ENCODE measurements around the gene PAPOLA.
"Not testable (repeated sequence)": the region's sequence is repeated elsewhere in the genome, so short reads cannot be mapped to it uniquely, and the experiment has no call there.

Gene PAPOLA

DNA sequence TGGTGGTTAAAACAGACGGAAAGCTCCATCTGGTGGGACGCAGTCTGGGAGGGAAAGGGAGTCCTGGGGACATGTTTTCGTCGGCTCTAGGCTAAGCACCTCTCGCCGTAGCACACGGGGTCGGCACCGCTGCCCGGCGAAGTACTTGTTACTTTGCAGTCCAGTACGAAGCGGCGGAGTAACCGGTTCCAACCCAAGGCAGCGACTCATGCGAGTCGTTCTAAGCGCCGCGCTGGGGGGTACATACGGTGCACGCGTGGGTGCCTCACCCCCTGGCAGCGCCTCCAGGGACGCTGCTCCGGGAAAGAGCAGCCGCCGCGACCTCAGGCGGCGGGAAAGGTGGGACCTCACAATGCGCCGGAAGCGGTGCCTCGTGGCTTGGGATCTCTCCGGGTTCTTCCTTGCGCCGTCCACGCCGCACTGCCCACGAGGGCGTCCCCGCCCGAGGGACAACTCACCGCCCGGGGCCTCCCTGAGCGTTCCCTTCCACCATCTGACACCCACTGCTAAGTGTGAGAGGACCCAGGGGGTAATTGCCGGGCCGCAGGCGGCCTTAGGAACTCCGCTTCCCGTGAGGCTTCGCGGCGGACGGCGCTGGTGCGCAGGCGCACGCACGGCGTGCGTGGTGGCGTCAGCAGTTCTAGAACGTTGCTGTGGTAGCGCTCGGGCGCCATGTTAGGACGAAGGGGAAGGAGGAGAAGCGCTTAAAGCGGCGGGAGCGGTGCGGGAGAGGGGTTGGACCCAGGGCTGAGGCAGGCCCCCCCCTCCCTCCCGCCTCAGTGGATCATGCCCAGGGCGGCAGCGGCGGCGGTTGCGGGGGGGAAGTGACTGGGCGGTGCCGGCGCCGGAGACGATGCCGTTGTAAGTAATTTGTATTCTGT is at the start of gene PAPOLA:
TSS of gene PAPOLA (plus strand) at position 643 of the 881 bp plus-strand sequence. CDS start at position 854, 211 bp downstream.
- peak; percentile 97 for DNase-seq

DNA sequence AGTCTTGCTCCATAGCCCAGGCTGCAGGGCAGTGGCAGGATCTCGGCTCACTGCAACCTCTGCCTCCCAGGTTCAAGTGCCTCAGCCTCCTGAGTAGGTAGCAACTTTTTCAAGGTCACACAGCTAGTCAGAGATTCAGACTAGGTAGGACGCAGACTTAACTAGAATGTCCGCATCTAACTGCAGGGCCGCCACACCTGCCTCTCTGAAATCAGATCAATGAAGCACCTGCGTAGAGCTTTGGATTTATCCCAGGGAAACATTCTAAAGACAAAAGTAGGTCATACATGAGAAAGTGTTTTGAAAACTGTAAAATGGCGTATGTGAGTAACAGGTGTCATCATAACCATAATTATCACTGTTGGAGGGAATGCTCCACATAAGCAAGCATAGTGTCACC is 49.5 kb upstream of the PAPOLA start:
- no peak for DNase-seq

DNA sequence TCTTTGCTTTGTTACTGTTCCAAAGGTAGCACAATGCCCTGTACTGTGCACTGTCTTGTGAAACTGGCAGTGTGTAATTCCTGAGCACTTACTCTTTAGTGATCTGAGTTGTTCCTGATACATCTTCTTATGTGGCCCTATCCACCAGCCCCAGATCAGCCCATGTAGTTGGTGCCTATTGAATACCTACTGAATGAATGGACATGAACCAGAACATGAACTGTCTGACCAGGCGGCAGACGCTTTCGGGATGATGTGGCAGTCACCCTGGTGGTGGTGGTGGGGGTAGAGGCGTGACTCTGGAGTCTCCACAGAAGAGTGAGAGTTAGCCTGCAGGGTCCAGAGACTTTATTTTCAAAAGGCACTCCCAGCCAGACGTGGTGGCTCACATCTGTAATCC is 46.6 kb upstream of the PAPOLA start:
- DNase-seq = no peak

DNA sequence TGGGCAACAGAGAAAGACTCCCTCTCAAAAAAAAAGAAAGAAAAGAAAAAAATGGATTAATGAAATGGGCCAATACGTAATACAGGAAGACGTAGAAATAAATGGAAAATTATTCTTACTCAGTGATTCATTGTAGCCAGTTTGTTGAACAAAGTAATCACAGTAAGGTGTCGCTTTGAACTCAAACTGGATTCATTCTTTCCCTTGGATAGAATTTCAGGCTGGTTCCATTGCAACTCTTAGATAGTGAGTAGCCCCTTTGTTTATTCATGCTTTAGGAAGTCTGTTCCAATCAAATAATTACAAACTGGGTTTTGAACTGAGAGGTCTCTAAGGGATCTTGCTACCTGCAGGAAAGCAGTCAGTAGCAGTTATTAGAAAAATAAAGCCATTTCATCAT is 42.3 kb upstream of the PAPOLA start:
- DNase-seq = no peak

DNA sequence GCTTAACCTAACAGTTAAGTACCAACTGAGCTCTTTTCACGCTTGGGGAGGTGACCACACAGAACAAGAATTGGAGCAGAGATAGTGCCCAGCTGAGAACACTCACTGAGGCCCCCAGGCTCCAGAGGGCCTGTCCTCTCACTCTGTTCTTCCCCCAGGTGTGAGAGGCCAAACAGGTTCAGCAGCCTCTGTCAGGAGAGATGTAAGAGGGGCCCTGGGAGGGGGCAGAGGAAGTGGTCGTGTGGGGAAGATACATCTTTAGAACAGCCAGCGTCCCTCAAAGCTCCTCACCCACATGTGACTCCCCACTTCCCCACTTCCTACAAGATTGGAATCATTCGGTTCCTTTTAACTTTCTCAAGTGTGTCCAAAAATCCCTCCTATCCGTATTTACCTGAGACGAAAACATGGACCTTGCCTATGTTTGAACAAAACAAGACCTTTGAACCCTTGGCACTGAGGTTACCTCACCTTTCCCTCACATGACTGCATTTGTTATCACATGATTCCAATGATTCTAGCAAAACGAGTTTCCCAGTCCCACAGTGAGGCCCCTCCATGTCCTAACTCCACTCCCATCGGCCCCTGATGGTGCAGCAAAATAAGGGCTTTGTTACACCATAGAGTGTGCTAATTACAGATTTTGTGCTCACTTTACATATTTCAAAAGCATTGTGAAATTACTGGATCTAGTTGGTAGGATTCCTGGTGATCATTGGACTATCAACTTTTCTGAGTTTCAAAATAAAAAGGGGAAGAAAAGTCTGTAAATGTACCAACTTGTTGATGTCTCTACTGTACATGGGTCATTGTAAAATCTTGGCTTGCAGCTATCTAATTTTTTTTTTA is 40.0 kb upstream of the PAPOLA start:
- DNase-seq = no peak

DNA sequence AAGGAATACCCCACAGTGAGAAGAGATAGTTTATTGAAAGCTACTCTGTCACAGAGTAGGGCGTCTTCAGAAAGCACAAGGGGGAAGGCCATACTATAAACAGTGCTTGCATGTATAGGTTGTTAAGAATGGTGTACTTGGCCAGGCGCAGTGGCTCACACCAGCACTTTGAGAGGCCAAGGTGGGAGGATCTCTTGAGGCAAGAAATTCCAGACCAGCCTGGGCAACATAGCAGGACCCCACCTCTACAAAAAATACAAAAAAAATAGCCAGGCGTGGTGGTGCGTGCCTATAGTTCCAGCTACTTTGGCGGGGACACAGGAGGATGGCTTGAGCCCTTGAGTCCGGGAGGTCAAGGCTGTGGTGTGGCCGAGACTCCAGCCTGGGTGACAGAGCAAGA is 38.0 kb upstream of the PAPOLA start:
- no peak for DNase-seq

DNA sequence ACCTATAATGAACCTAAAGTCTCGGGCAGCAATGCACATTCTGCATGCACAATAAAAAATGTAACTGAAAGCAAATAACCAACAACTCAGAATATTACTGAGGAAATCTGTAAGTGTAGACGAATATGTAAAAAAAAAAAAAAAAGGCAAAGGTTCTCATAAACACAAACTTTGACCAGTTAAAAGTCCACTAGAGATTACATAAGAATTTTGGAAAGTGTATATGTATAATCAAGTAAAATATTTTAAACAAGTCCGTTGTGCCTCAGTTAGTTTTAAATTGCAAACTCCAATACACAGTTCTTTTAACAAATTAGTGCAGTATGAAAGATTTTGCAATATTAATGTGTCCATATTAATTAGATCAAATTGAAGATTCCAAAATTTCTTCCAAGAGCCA is 35.3 kb upstream of the PAPOLA start:
- no peak for DNase-seq

DNA sequence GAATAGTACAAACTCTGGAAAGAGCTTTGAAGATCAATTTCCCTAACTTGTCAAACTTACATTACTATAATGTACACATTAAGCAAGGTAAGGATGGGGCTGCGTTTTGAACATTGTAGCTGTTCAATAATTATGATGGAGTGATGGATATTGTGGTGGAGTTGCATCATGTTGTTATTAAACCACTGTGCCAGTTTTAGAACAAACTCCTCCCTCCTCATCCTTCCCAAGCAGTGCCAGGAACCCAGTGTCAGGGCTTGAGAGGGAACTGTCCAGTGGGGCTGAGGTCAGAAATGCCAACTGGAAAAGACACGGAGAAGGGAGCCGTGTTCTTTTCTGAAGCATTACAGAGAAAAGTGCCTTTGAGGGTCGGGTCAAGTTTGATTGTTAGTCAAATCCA is 31.9 kb upstream of the PAPOLA start:
- DNase-seq = no peak

DNA sequence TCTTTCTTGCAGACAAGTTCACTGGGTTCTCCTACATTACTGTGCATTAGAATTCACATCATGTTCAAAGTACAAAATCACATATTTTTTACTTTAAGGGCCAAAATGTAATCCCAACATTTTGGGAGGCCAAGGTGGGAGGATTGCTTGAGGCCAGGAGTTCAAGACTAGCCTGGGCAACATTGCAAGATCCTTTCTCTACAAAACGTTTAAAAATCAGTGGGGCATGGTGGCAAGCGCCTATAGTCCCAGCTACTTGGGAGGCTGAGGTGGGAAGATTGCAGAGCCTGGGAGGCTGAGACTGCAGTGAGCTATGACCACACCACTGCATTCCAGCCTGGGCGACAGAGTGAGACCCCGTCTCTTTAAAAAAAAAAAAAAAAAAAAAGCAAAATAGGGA is 31.2 kb upstream of the PAPOLA start:
- not testable (repeated sequence) for DNase-seq

DNA sequence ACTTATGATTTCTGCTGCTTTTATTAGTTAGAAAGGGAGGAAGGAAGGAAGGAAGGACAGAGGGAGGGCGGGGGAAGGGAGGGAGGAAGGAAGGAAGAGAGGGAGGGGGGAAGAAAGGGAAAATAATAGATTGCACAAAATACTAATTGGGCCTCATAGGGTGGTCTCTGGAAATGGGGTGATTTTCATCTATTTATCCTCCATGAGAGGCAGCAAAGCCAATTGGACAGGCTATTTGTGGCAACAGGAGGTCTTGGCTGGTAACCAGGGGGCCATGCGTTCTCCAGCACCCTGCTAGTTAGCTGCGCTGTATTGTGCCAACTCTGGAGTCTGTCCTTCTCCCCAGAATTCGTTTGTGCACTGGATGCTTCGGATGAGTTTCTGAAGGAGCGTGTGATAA is 24.1 kb upstream of the PAPOLA start:
- DNase-seq = no peak

DNA sequence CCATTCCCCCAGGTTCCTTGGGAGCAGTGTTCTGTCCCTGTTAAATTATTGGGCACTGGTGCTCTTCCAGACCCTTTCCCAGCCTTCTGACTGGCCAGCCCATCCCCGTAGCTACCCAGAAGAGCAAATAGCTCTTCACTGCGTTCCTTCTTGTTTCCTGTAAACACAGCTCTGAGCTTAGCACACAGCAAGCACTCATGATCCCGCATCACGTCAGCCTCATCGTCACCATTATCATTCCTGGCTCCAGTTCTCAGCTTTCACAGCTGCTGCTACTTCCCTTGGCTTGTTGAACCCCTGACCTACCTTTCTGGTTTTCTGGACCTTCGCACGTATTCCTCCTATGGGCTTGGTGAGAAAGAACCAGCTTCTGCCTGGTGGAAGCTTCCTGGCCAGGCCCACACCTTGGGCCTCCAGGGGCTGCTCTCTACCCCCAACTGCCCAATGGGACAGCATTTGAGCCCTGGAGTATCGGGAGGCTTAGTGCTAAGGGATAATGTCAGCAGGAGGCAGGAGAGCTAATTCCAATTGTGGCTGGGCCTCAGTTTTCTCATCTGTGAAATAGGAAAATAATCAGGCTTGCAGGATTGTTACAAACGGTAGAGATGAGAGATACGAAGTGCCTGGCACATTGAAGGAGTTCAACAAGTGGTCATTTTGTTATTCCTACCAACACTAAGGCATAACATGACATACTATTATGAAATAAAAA is 22.6 kb upstream of the PAPOLA start:
- DNase-seq = no peak

DNA sequence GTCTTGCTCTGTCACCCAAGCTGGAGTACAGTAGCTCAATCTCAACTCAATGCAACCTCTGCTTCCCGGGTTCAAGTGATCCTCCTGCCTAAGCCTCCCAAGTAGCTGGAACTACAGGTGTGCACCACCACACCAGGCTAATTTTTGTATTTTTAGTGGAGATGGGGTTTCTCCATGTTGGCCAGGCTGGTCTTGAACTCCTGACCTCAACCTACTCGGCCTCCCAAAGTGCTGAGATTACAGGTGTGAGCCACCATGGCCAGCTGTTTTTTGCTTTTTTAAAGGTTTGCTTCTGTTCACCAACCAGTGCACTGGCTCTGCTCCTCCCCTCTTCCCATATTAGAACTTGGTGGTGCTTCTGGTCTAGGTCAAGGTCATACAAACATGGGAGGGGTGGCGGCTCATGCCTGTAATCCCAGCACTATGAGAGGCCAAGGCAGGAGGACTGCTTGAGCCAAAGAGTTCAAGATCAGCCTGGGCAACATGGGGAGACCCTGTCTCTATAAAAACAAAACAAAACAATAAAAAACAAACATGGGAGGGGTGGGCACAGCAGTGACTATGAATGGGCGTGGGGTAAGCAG is 20.4 kb upstream of the PAPOLA start:
- no peak for DNase-seq

DNA sequence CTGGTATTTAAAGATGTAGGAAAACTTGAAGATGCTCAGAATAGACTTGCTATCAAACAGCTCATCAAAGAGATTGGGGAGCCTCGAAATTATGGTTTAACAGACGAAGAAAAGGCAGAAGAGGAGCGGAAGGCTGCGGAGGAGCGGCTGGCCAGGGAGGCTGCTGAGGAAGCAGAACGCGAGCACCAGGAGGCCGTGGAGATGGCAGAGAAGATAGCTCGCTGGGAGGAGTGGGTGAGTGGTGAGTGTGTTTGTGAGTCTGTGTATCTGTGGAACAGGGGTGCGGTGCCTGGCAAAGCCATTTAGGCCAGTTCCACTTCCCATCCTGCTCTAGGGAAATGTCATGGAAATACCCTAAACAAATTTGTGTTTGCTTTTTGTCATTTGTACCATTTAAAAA is 19.2 kb upstream of the PAPOLA start:
- peak; percentile 37 for DNase-seq

DNA sequence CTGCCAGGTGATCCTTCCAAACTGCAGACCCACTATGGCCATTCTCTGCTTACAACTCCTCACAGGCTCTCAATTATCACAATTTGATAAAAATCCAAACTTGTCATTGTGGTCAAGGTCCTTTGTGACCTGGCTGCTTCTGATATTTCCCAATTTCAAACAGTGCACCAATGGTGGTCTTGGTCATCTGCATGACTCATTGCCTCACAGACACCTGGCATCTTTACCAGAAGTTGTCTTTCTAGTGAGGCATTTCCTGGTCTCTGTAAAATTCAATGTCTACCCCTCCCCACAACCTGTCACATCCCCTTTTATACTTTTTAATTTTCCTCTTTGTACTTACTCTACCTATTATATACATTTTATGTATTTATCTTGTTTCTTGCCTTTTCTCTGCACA is 17.8 kb upstream of the PAPOLA start:
- peak; percentile 47 for DNase-seq

DNA sequence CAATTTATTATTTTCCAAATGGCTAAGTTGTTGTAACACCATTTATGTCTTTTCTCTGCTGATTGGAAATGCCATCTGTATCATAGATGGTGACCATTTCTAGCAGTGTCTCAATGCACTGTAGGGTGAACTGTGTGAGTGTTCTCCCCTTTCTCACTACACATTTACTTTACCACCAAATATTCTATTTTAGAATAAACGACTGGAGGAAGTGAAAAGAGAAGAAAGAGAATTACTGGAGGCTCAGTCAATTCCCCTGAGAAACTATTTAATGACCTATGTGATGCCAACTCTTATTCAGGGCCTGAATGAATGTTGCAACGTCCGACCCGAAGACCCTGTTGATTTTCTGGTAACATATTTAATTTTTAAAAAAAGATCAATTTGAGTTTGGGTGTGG is 15.5 kb upstream of the PAPOLA start:
- DNase-seq = no peak

DNA sequence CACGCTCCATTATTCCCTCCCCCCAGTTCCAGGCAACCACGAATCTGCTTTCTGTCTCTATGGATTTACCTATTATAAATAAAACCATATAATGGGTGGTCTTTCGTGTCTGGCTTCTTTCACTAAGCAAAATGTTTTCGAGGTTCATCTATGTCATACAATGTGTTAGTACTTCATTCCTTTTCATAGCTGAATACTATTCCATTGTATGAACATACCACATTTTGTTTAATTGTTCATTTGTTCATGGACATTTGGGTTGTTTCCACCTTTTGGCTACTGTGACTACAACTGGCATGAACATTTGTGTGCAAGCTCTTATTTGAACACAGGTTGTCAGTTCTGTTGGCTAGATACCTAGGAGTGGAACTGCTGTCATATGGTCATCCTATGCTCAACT is 12.9 kb upstream of the PAPOLA start:
- no peak for DNase-seq

DNA sequence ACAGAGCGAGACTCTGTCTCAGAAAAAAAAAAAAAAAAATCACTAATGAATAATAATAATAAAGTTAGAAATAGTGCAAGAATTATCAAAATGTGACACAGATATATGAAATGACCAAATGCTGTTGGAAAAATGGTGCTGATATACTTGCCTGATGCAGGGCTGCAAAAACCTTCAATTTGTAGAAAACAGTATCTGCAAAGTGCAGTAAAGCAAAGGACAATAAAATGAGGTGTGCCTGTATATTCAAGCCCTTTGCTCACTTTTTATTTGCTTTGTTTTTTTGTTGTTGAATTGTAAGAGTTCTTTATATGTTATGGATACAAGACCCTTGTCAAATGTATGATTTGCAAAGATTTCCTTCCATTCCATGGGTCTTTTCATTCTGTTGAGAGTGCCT is 9.0 kb upstream of the PAPOLA start:
- DNase-seq = no peak

DNA sequence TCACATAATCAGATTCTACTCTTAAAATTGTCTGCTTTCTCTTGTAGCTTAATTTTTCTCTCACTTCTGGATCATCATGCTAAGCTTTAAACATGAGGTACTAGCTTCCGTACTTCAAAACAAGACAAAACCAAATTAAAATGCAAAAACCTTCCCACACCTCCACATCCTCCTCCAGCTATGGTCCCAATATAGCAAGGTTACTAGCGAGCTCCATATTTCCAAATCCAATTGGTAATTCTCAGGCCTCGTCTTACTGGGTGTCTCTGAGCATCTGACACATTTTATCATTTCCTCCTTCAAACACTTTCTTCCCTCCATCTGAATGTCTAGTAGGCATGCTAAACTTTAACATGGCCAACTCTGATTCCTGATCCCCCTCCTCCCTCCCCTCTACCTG is 7.9 kb upstream of the PAPOLA start:
- DNase-seq = no peak

DNA sequence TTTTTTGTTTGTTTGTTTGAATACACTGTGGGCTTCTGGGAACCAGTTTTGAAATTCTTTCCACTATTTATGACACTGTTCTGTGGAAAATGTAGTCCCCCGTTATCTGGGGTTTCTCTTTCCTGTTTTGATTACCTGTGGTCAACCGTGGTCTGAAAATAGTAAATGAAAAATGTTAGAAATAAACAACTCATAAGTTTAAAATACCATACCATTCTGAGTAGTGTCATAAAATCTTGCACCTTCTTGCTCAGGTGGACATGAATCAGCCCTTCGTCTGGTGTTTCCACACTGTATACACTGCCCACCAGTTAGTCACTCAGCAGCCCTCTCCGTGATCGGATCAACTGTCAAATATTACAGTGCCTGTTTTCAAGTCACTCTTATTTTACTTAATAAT is 5.1 kb upstream of the PAPOLA start:
- DNase-seq = no peak

DNA sequence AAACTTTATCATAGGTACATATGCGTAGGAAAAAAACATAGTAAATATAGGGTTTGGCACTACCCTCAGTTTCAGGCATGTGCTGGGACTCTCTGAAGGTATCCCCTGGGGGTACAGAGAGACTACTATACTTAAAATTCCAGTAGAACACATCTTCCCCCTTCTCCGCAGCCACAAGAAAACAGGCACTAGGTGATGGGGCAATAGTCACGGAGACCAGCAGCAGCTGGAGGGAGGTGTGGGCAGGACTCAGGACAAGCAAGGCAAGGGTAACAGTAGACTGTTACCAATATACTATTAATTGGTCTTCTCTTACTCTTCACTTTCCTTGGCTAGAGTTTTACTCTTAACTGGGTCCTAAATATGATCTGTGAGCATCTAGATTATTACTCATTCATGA is 4.6 kb upstream of the PAPOLA start:
- no peak for DNase-seq

DNA sequence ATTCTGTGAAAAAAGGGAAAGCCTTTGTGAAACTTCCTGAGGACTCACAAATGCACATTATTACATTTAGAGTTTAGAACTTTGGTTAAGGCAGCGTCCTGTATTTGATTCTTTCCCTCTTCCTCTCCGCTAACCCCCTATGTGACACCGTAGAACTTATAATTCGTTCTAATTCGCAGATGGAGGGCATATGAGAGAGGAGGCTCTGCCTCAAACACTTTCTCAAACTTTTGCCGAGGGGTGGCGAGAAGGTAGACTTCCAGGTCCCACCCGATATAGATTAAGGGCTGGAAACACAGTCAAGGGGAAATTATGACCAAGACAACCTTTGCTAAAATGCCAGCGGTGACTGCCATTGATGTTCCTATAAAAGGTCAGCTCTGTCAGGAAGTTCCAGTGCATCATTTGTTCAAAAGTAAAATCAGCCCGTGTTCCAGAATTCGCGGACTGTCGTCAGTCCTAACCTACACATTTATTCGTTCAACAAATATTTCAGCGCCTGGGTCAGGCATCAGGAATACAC is 904 bp upstream of the PAPOLA start:
- peak; percentile 55 for DNase-seq

DNA sequence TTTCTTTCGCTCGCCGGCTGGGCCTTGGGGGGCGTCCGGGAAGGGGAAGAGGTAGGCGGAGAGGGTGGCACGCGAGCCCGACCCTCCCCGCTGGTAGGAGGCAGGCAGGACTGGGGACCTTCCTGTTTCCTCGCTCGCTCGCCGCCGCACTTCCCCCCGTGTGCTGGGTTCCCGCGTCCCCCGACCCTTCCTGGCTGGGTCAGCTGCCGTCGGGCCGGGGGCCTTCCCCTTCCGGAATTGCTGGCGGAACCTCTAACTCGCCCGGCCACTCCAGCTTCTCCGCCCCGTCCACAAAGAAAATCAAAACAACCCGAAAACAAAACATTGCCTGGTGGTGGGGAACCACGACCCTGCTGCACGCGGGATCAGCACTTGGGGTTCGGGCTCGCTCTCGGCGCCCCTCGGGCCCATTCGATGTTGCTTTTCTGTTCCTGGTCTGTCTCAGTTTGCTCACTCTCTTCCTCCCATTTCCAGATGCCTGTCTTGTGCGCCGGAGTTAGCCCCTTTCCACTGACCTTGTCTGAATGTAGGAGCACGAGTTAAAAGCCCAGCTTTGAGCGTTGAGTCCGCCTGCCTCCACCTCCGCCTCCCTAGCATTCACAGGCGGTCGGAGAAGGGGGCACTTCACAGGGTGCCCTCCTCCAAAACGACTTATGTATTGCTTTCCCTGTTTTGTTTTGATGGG is 581 bp downstream of the PAPOLA start:
- peak; percentile 71 for DNase-seq
